T-helper 2 cell treated with Interferon-gamma antibody and Interleukin-4, amounts not matched to agents 5 μg/mL and 100 μg/mL, for 36 hours (primary cell): ENCODE results near the gene BTF3L4.
"Not testable (repeated sequence)": the region's sequence is repeated elsewhere in the genome, so short reads cannot be mapped to it uniquely, and the experiment has no call there.

Experiments
- DNase-seq: peaks from one replicate; pipeline ENCODE4 v3.0.0; 2021; ENCODE audit warnings: low spot score
- H3K27ac Mint-ChIP-seq: one replicate; pipeline ENCODE4 v1.8.0; 2021; ENCODE audit warnings: mild to moderate bottlenecking, mixed read lengths
- H3K27me3 Mint-ChIP-seq: one replicate; pipeline ENCODE4 v1.8.0; 2021; ENCODE audit warnings: low read depth, mixed read lengths
- H3K36me3 Mint-ChIP-seq: one replicate; pipeline ENCODE4 v1.8.0; 2021; ENCODE audit warnings: low read depth, mixed read lengths
- H3K4me1 Mint-ChIP-seq: one replicate; pipeline ENCODE4 v1.8.0; 2021; ENCODE audit warnings: low read depth, mixed read lengths
- H3K4me3 Mint-ChIP-seq: one replicate; pipeline ENCODE4 v1.8.0; 2022; ENCODE audit warnings: mild to moderate bottlenecking, moderate library complexity, mixed read lengths
- H3K9me3 Mint-ChIP-seq: one replicate; pipeline ENCODE4 v1.8.0; 2021; ENCODE audit warnings: mixed read lengths

The BTF3L4 gene

DNA sequence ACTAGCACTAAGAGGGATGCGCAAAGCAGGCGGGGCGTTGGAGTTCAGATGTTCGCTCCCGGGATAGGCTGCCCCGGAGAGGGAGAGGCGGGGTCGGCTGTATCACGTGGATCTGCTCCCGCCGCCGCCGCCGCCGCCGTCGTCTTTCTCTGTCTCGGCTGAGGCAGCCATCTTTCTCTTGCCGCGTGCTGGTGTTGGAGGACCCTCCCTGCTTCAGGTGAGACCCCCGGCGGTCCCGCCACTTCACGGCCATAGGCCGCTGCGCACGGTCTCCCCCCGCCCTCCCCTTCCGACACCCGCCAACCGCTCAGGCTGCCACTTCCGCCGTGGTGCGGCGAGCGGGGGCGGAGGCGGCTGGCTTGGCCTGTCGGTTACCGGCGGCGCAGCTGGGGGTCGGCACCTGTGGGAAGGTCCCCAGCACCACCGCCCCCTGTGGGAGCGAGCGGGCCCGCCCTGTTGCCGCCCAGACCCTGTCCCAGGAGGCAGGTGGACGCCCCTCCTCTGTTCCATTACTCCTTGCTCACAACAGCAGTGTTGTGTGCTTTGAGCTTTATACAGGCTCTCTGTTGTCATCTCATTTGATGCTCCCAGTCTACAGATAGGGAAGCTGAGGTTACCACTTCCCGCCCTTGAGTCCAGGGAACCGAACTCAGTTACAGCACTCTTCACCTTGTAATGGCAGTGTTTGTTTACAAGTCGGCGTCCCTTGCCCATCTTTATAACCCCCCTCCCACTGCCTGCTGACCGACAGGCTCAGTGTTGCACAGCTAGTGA is at the start of gene BTF3L4:
BTF3L4 (plus strand) TSS at position 133 of the 774 bp plus-strand sequence. CDS start 3,553 bp downstream, outside the sequence.
- Mint-ChIP-seq H3K9me3 (no peaks in the 10 kb centered on the region), H3K27me3 (no peaks in the 10 kb centered on the region), H3K4me1 (peaks cover 42% of the 10 kb centered on the region), H3K36me3 (peaks cover 25% of the 10 kb centered on the region), H3K27ac (peak within 1 kb of the TSS; percentile 99), H3K4me3 (peak within 1 kb of the TSS; percentile 100)
- peak; percentile 94 for DNase-seq

DNA sequence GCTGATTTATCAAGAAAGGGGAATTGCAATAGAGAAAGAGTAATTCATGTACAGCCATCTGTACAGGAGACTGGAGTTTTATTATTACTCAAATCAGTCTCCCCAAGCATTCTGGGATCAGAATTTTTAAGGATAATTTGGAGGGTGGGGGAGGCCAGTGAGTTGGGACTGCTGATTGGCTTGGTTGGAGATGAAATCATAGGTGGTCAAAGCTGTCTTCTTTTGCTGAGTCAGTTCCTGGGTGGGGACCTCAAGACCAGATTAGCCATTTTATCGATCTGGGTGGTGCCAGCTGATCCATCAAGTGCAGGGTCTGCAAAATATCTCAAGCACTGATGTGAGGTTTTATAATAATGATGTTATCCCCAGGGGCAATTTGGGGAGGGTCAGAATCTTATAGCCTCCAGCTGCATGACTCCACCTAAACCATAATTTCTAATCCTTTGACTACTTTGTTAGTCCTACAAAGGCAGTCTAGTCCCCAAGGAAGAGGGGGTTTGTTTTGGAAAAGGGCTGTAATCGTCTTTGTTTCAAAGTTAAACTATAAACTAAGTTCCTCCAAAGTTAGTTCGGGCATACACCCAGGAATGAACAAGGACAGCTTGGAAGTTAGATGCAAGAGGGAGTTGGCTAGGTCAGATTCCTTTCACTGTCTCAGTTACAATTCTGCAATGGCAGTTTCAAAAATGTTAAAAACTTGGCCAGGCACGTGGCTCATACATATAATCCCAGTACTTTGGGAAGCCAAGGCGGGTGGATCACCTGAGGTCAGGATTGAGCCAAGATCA is 48.7 kb upstream of the BTF3L4 start:
- no peaks in the 10 kb centered on the region for H3K36me3 Mint-ChIP-seq
- peaks cover 25% of the 10 kb centered on the region for H3K27me3 Mint-ChIP-seq
- H3K4me3 Mint-ChIP-seq, result no peak overlapping the region
- no peaks in the 10 kb centered on the region for H3K9me3 Mint-ChIP-seq
- DNase-seq, result no peak
- H3K4me1 Mint-ChIP-seq, result no peaks in the 10 kb centered on the region
- H3K27ac Mint-ChIP-seq, result no peak overlapping the region

GRCh38 chr1:52008071-52008809 is 47.9 kb upstream of the BTF3L4 start:
- Mint-ChIP-seq H3K27ac (no peak overlapping the region), H3K36me3 (no peaks in the 10 kb centered on the region), H3K4me1 (no peaks in the 10 kb centered on the region), H3K4me3 (no peak overlapping the region), H3K9me3 (no peaks in the 10 kb centered on the region), H3K27me3 (peaks cover 25% of the 10 kb centered on the region)
- DNase-seq, result no peak

- no peaks in the 10 kb centered on the region for H3K27me3 Mint-ChIP-seq
- H3K27ac Mint-ChIP-seq, result no peak overlapping the region
Observed at GRCh38 chr1:52022133-52022532, 34.0 kb upstream of the BTF3L4 start.

GRCh38 chr1:52026278-52026677 is 29.8 kb upstream of the BTF3L4 start:
- Mint-ChIP-seq H3K4me1 (peaks cover 9% of the 10 kb centered on the region), H3K27ac (no peak overlapping the region), H3K27me3 (no peaks in the 10 kb centered on the region), H3K9me3 (no peaks in the 10 kb centered on the region), H3K36me3 (peaks cover 34% of the 10 kb centered on the region), H3K4me3 (no peak overlapping the region)
- DNase-seq, result no peak

More at GRCh38 chr1:52022133-52022532, 34.0 kb upstream of the BTF3L4 start:
- no peaks in the 10 kb centered on the region for H3K9me3 Mint-ChIP-seq
- no peak overlapping the region for H3K4me3 Mint-ChIP-seq
- no peaks in the 10 kb centered on the region for H3K4me1 Mint-ChIP-seq
- H3K36me3 Mint-ChIP-seq, result peaks cover 34% of the 10 kb centered on the region
- DNase-seq, result no peak

DNA sequence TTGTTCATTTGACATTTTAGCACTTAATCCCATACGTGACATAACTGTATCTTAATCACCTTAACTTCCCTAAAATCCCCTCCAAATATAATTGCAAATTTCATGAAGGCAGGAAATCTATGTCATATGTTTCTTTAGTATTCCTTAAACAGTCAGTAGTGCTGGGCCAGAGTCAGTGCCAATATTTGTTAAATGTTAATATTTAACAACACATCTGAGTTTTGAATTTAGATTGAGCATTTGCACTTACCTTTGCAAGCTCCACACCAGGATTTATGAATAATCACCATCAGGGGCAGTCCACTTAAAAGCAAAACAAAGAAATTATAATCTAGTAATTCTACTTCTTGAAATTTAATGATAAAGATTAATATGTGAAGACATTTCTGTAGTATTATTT is 27.8 kb upstream of the BTF3L4 start:
- H3K36me3 Mint-ChIP-seq, result peaks cover 34% of the 10 kb centered on the region
- no peak overlapping the region for H3K4me3 Mint-ChIP-seq

DNA sequence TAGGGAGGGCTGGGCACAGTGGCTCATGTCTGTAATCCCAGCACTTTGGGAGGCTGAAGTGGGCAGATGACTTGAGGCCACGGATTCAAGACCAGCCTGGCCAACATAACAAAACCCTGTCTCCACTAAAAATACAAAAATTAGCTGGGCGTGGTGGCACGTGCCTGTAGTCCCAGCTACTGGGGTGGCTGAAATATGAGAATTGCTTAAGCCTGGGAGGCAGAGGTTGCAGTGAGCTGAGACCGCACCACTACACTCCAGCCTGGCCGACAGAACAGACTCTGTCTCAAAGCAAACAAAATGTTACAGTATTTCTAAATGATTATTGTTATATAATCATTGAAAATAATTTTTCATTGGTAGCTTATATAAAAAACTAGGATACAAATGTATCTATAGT is 27.3 kb upstream of the BTF3L4 start:
- H3K9me3 Mint-ChIP-seq, H3K27me3 Mint-ChIP-seq, H3K4me3 Mint-ChIP-seq, DNase-seq, H3K27ac Mint-ChIP-seq: not testable (repeated sequence)
- peaks cover 30% of the 10 kb centered on the region for H3K36me3 Mint-ChIP-seq
- peaks cover 24% of the 10 kb centered on the region for H3K4me1 Mint-ChIP-seq

More for the DNA sequence above, 27.8 kb upstream of the BTF3L4 start:
- no peak overlapping the region for H3K27ac Mint-ChIP-seq
- H3K27me3 Mint-ChIP-seq, result no peaks in the 10 kb centered on the region
- no peaks in the 10 kb centered on the region for H3K9me3 Mint-ChIP-seq
- no peak for DNase-seq
- peaks cover 22% of the 10 kb centered on the region for H3K4me1 Mint-ChIP-seq

- Mint-ChIP-seq H3K27me3 (no peaks in the 10 kb centered on the region), H3K36me3 (peaks cover 26% of the 10 kb centered on the region), H3K4me3 (peak overlapping the region; percentile 90), H3K4me1 (peaks cover 27% of the 10 kb centered on the region), H3K27ac (peak overlapping the region; percentile 92), H3K9me3 (no peaks in the 10 kb centered on the region)
- DNase-seq, result no peak
Observed at GRCh38 chr1:52032124-52032784, 23.8 kb upstream of the BTF3L4 start.

DNA sequence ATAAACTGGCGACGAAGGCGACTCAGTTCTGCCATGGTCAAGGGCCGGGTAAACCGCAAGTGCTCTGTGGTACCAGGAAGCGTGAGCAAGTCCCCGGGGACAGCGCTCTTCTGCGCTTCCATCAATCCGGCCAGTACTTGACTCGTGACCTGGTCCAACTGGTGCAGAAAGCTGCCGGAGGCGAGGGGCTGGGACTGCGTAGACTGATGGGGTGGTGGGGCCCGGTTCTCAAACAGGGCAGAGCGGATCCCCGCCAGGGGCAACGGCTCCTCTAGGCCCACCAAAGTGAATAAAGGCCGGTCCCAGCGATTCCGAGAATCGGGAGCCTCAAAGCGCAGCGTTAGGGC is 23.3 kb upstream of the BTF3L4 start:
- Mint-ChIP-seq H3K27ac (peak overlapping the region; percentile 92), H3K9me3 (no peaks in the 10 kb centered on the region), H3K27me3 (no peaks in the 10 kb centered on the region), H3K36me3 (peaks cover 27% of the 10 kb centered on the region), H3K4me3 (peak overlapping the region; percentile 90), H3K4me1 (peaks cover 27% of the 10 kb centered on the region)
- peak; percentile 14 for DNase-seq

GRCh38 chr1:52033190-52034049 is 22.7 kb upstream of the BTF3L4 start, which contains the start of gene KTI12:
TSS of gene KTI12 (minus strand) at chr1:52033810. CDS start at chr1:52033761, 49 bp downstream.
- Mint-ChIP-seq H3K9me3 (no peaks in the 10 kb centered on the region), H3K4me1 (peaks cover 27% of the 10 kb centered on the region), H3K36me3 (peaks cover 31% of the 10 kb centered on the region), H3K4me3 (peak within 1 kb of the TSS; percentile 90), H3K27me3 (no peaks in the 10 kb centered on the region), H3K27ac (peak within 1 kb of the TSS; percentile 92)
- DNase-seq, result peak; percentile 83

DNA sequence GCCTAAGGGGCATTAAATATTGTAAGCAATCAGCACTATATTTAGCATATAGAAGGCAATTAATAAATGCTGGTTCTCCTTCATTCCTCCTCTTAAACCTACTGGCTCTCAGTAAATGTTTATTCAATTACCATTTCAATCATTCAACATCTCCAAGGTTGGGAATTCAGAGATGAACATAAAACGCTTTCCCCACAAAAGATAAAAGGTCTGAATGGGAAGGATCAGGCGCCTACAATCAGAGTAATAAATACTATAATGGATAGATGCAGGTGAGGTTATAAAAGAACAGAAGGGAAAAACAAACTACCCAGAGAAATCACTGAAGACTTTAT is 22.1 kb upstream of the BTF3L4 start:
- no peak for DNase-seq
- Mint-ChIP-seq H3K4me3 (peak overlapping the region; percentile 90), H3K27me3 (no peaks in the 10 kb centered on the region), H3K36me3 (peaks cover 31% of the 10 kb centered on the region), H3K9me3 (no peaks in the 10 kb centered on the region), H3K4me1 (peaks cover 27% of the 10 kb centered on the region), H3K27ac (peak overlapping the region; percentile 92)

DNA sequence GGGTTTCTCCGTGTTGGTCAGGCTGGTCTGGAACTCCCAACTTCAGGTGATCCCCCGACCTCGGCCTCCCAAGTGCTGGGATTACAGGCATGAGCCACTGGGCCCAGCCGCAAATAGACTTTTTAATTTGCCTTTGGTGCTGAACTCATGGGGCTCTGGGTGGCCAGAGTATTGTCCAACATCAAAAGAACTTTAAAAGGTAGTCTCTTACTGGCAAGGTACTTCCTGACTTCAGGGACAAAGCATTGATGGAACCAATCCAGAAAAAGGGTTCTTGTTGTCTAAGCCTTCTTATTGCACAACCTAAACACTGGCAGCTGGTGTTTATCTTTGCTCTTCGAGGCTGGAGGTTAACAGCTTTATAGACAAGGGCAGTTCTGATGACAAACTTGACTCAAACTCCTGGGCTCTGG is 18.7 kb upstream of the BTF3L4 start:
- peaks cover 7% of the 10 kb centered on the region for H3K4me1 Mint-ChIP-seq
- DNase-seq, result no peak
- H3K36me3 Mint-ChIP-seq, result peaks cover 23% of the 10 kb centered on the region
- H3K27me3 Mint-ChIP-seq, result no peaks in the 10 kb centered on the region
- no peak overlapping the region for H3K4me3 Mint-ChIP-seq
- H3K9me3 Mint-ChIP-seq, result no peaks in the 10 kb centered on the region
- H3K27ac Mint-ChIP-seq, result no peak overlapping the region

DNA sequence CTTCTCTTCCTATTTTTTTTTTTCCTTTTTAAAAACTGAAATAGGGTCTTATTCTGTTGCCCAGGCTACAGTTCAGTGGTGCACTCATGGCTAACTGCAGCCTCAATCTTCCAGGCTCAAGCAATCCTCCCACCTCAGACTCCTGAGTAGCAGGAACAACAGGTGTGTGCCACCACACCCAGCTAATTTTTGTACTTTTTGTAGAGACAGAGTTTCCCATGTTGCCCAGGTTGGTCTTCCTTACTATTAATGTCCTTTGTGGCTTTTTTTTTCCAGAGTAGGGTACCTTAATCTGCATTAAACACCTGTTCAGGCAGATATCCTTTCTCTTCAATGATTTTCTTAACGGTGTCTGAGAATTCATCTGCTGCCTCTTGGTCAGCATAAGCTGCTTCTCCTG is 18.2 kb upstream of the BTF3L4 start:
- peaks cover 5% of the 10 kb centered on the region for H3K4me1 Mint-ChIP-seq
- no peak overlapping the region for H3K27ac Mint-ChIP-seq
- H3K4me3 Mint-ChIP-seq, result no peak overlapping the region
- no peaks in the 10 kb centered on the region for H3K27me3 Mint-ChIP-seq
- no peak for DNase-seq
- H3K36me3 Mint-ChIP-seq, result peaks cover 19% of the 10 kb centered on the region
- no peaks in the 10 kb centered on the region for H3K9me3 Mint-ChIP-seq
